Mesodermal cell (in vitro differentiated cells): Measurements from ENCODE around the gene GALNT10.
A peak's percentile ranks its signal among the peaks of the same experiment; 100 is the strongest.

Experiments
- H3K27ac ChIP-seq: 2 replicates; pipeline ENCODE4 v1.7.0; 2013; ENCODE audit warnings: mild to moderate bottlenecking, low read depth, low read length, moderate library complexity; ENCODE audit not compliant: severe bottlenecking
- H3K36me3 ChIP-seq: 2 replicates; pipeline ENCODE4 v1.7.1; 2013; ENCODE audit warnings: mild to moderate bottlenecking, low read length, moderate library complexity; ENCODE audit not compliant: control insufficient read depth, insufficient read depth
- H3K4me1 ChIP-seq: one replicate; pipeline ENCODE4 v1.7.1; 2013; ENCODE audit warnings: mild to moderate bottlenecking, low read length; ENCODE audit not compliant: insufficient read depth, control insufficient read depth, poor library complexity, severe bottlenecking
- H3K4me3 ChIP-seq: 2 replicates; pipeline ENCODE4 v1.7.0; 2013; ENCODE audit warnings: low read length, control low read depth, mild to moderate bottlenecking; ENCODE audit not compliant: insufficient read depth, poor library complexity, severe bottlenecking; ENCODE audit errors: extremely low read depth
- H3K9me3 ChIP-seq: 2 replicates; pipeline ENCODE4 v1.7.1; 2013; ENCODE audit warnings: mild to moderate bottlenecking, low read length, moderate library complexity; ENCODE audit not compliant: control insufficient read depth
- WGBS, 2 experiments: methylation state at CpG; one replicate each; pipeline ENCODE4 v1.1.5; 2013; ENCODE audit warnings: missing lambda C conversion rate in 2 of 2; ENCODE audit not compliant: insufficient coverage in 2 of 2; 5-methylcytosine and 5-hydroxymethylcytosine counted together

GALNT10 gene

DNA sequence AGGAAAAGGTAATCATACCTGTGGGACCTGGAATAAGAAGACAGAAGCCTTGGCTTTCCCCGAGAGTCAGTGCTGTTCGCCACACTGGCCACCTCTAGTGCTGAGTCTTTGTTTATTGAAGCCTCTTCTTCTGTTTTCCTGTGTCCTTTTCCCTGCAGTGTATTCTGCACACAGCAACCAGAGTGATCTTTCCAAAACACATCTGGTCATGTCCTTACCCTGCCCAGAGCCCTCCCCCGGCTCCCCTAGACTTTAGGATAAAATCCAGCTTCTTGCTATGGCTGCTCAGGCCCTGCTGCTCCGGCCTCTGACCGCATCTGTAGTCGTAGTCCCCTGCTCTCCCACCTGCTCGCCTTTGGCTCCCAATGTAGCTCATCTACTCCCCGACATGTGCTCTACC lies 28.3 kb downstream of the GALNT10 start:
- 93 to 97% methylated on average over 8 of the region's 8 CpGs for WGBS, 2 experiments
- Histone ChIP-seq H3K9me3 (no peaks in the 10 kb centered on the region), H3K27ac (no peak overlapping the region), H3K4me1 (peaks cover 33% of the 10 kb centered on the region), H3K4me3 (no peak overlapping the region), H3K36me3 (peaks cover 3% of the 10 kb centered on the region)

GRCh38 chr5:154220625-154221024 lies 30.1 kb downstream of the GALNT10 start:
- Histone ChIP-seq H3K9me3 (no peaks in the 10 kb centered on the region), H3K4me1 (peaks cover 33% of the 10 kb centered on the region), H3K36me3 (peaks cover 3% of the 10 kb centered on the region), H3K27ac (peak overlapping the region; percentile 88), H3K4me3 (no peak overlapping the region)

GRCh38 chr5:154221371-154221896 lies 30.9 kb downstream of the GALNT10 start:
- H3K9me3 ChIP-seq: no peaks in the 10 kb centered on the region
- 81 to 84% methylated on average over 7 of the region's 8 CpGs for WGBS, 2 experiments
- peak overlapping the region; percentile 88 for H3K27ac ChIP-seq
- H3K4me3 ChIP-seq: no peak overlapping the region
- peaks cover 33% of the 10 kb centered on the region for H3K4me1 ChIP-seq
- peaks cover 3% of the 10 kb centered on the region for H3K36me3 ChIP-seq

DNA sequence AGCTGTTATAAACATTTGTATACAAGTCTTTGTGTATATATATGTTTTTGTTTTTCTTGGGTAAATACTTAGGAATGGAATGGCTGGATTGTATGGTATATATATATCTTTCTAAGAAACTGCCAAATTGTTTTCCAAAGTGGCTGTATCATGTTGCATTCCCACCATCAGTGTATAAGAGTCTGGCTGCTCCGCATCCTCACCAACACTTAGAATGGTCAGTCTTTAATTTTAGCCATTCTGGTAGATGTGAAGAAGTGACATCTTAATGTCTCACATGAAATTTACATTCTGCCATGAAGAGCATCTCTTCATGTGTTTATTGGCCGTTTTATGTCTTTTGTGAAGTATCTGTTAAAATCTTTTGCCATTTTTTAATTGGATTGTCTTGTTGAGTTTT lies 31.9 kb downstream of the GALNT10 start:
- Histone ChIP-seq H3K4me1 (peaks cover 27% of the 10 kb centered on the region), H3K4me3 (no peak overlapping the region), H3K9me3 (no peaks in the 10 kb centered on the region), H3K27ac (no peak overlapping the region), H3K36me3 (peaks cover 3% of the 10 kb centered on the region)
- WGBS, 2 experiments: no CpG with 5 or more reads among the region's 2 CpGs

- H3K4me3 ChIP-seq: no peak overlapping the region
- peaks cover 7% of the 10 kb centered on the region for H3K9me3 ChIP-seq
- peaks cover 27% of the 10 kb centered on the region for H3K4me1 ChIP-seq
- 100% methylated on average over 2 to 3 of the region's 3 CpGs for WGBS, 2 experiments
- H3K36me3 ChIP-seq: peaks cover 8% of the 10 kb centered on the region
- H3K27ac ChIP-seq: no peak overlapping the region
Measured at GRCh38 chr5:154223320-154223719, 32.8 kb downstream of the GALNT10 start.

GRCh38 chr5:154227090-154227489 lies 36.6 kb downstream of the GALNT10 start:
- H3K36me3 ChIP-seq: peaks cover 4% of the 10 kb centered on the region
- no peak overlapping the region for H3K27ac ChIP-seq
- H3K4me3 ChIP-seq: no peak overlapping the region
- WGBS, 2 experiments: no CpG with 5 or more reads among the region's 2 CpGs
- H3K9me3 ChIP-seq: peaks cover 7% of the 10 kb centered on the region
- H3K4me1 ChIP-seq: peaks cover 7% of the 10 kb centered on the region

GRCh38 chr5:154228696-154229095 lies 38.2 kb downstream of the GALNT10 start:
- Histone ChIP-seq H3K4me1 (no peaks in the 10 kb centered on the region), H3K36me3 (peaks cover 4% of the 10 kb centered on the region), H3K27ac (no peak overlapping the region), H3K4me3 (no peak overlapping the region), H3K9me3 (peaks cover 7% of the 10 kb centered on the region)
- 71% methylated on average over 1 of the region's 4 CpGs; no CpG with 5 or more reads in 1 of the 2 experiments for WGBS, 2 experiments

GRCh38 chr5:154230526-154230925 lies 40.0 kb downstream of the GALNT10 start:
- Histone ChIP-seq H3K4me3 (no peak overlapping the region), H3K27ac (no peak overlapping the region), H3K36me3 (peaks cover 4% of the 10 kb centered on the region), H3K4me1 (no peaks in the 10 kb centered on the region), H3K9me3 (peaks cover 7% of the 10 kb centered on the region)

GRCh38 chr5:154234551-154234950 lies 44.0 kb downstream of the GALNT10 start:
- Histone ChIP-seq H3K9me3 (no peaks in the 10 kb centered on the region), H3K36me3 (no peaks in the 10 kb centered on the region), H3K4me1 (no peaks in the 10 kb centered on the region), H3K27ac (no peak overlapping the region), H3K4me3 (no peak overlapping the region)
- 100% methylated on average over 1 of the region's 3 CpGs for whole genome bisulfite sequencing, 2 experiments

GRCh38 chr5:154236011-154236410 lies 45.5 kb downstream of the GALNT10 start:
- no peaks in the 10 kb centered on the region for H3K4me1 ChIP-seq
- WGBS, 2 experiments: 90% methylated on average over 1 of the region's 1 CpG; no CpG with 5 or more reads in 1 of the 2 experiments
- H3K36me3 ChIP-seq: no peaks in the 10 kb centered on the region
- no peak overlapping the region for H3K4me3 ChIP-seq
- no peak overlapping the region for H3K27ac ChIP-seq
- no peaks in the 10 kb centered on the region for H3K9me3 ChIP-seq

- H3K4me3 ChIP-seq: no peak overlapping the region
- H3K36me3 ChIP-seq: no peaks in the 10 kb centered on the region
- H3K27ac ChIP-seq: no peak overlapping the region
- 85 to 90% methylated on average over 4 to 7 of the region's 7 CpGs for WGBS, 2 experiments
- no peaks in the 10 kb centered on the region for H3K4me1 ChIP-seq
- no peaks in the 10 kb centered on the region for H3K9me3 ChIP-seq
Measured at GRCh38 chr5:154236536-154237375, 46.2 kb downstream of the GALNT10 start.
